HG02943 (cell line): ENCODE data around the gene ANKRD33.

Experiments
- ATAC-seq: cut with Tn5 transposase; IDR thresholded peaks from one replicate; pipeline ENCODE4 v1.9.1; 2021; ENCODE audit warnings: mild to moderate bottlenecking, low read depth, moderate library complexity; ENCODE audit not compliant: unreplicated experiment

The ANKRD33 gene

DNA sequence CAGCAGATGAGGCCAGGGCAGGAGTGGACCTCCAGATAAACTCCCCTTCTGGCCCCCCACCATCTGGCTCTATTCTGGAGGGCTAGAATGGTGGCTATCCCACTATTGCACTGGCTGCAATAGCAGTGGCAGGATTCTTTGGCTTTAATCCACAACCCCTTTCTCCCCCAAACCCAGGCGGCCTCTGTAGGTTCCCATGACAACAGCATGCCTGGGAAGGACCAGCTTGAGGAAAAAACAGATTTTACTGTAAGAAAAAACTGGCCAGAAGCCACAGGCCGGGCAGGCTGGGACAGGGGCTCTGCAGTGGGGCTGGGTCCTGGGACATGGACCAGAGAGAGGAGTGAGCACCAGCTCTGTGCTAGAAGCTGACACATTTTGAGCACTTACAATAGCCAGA is 50.0 kb downstream of the ANKRD33 start:
- no peak for ATAC-seq

DNA sequence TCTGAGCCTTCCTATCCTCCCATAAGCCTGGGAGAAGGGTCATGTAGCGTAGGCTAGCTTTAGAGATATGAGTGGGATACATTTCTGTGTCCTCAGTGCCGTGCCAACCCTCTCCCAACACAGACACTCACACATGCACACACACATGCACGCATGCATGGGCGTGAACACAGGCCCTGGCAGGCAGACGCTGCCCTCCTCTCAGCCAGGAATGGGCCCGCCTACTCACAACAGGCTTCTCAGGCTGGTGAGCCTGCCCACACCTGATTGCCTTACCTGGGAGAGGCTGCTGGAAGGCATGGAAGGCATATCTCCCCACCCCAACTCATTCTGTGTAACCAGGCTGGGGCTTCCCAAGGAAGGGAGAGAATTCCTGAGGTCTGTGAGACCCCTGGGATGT is 50.8 kb downstream of the ANKRD33 start:
- ATAC-seq, result no peak

DNA sequence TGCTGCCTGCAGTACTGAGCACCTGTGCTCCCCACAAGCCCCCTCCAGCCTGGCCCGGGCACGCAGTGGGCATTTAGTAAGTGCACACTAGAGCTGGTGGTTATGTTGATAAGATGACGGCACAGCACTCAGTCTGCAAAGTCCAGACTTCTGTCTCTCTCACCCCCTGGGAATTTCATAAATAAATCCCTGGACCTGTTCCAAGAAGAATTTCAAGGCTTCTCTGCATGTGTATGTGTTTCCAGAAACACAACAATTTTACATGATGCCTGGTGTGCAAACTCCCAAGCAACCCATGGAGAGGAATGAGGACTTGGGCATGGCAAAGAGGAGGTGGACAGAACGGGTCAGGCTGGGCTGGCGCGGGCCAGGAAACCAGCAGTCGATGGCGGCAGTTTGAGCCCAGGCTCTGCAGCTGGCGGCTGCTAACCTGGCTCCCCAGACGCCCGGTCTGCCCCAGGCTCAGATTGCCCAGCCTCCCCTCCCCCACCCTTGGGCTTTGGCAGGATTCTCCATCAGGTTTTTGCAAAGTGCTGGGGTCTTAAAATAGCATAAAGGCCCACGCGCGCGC is 53.2 kb downstream of the ANKRD33 start:
- ATAC-seq, result no peak
